Gastrocnemius medialis (tissue), 4 donors: ENCODE results near the gene NPAS3. TPM values are rescaled to one million over a fixed set of nuclear protein-coding genes. Genes with fewer than 3 reads are reported as not detected.

Experiments used
- ATAC-seq, 2 donors: fragments of 150-250 bp; one replicate each; pipeline ENCODE4 v1.9.1; 2016
- DNase-seq, 2 donors: peaks; one replicate each; pipeline ENCODE4 v3.0.0-alpha.2; 2019
- H3K27ac ChIP-seq, 4 donors: fragments of 200-600 bp; sonication (generic); 1 replicate in 1 of 4; 2 replicates in 3 of 4; pipeline ENCODE4 v1.5.1; 2016 to 2018; ENCODE audit warnings: mild to moderate bottlenecking in 2 of 4, moderate library complexity in 1 of 4
- H3K27me3 ChIP-seq, 3 donors: fragments of 200-600 bp; sonication (generic) in 2 of 3; 1 replicate in 1 of 3; 2 replicates in 2 of 3; pipeline versions ENCODE4 v1.5.1 to v1.6.0; 2016 to 2019; ENCODE audit warnings: mild to moderate bottlenecking in 1 of 3, moderate library complexity in 1 of 3
- H3K36me3 ChIP-seq, 2 donors: fragments of 200-600 bp; sonication (generic) in 1 of 2; one replicate each; pipeline ENCODE4 v1.5.1; 2017 to 2018
- H3K4me1 ChIP-seq, 2 donors: fragments of 200-600 bp; sonication (generic) in 1 of 2; one replicate each; pipeline ENCODE4 v1.5.1; 2016 to 2017; ENCODE audit warnings: mild to moderate bottlenecking in 2 of 2
- H3K4me3 ChIP-seq, 4 donors: fragments of 200-600 bp; sonication (generic) in 3 of 4; 1 replicate in 1 of 4; 2 replicates in 3 of 4; pipeline ENCODE4 v1.5.1; 2016 to 2019; ENCODE audit warnings: mild to moderate bottlenecking in 2 of 4
- H3K9me3 ChIP-seq, 3 donors: fragments of 200-600 bp; sonication (generic) in 2 of 3; 1 replicate in 1 of 3; 2 replicates in 2 of 3; pipeline ENCODE4 v1.5.1; 2016 to 2019
- POLR2A ChIP-seq, 2 donors: fragments of 450-650 bp; IDR thresholded peaks; one replicate each; pipeline ENCODE4 v1.6.1; 2017; ENCODE audit warnings: antibody characterized with exemption in 2 of 2, mild to moderate bottlenecking in 2 of 2, moderate library complexity in 2 of 2
- in situ Hi-C, 4 donors: fragments of 200-750 bp; cut with MboI; loops; one replicate each; pipeline versions ENCODE4 v1.15.0 to v1.8.0; 2017; ENCODE audit warnings: low sequenced_read_pairs in 4 of 4
- intact Hi-C: fragments of 100-400 bp; cut with DNase I; formaldehyde crosslinking; loops from one replicate; pipeline ENCODE4 v1.15.1; 2023; ENCODE audit warnings: low total_unique reads
- total RNA-seq, 4 donors: library from RNA; depleted of rRNA; stranded (reverse); fragments of >200 nt; gene quantifications; one replicate each; pipeline versions ENCODE4 v1.1.0 to v1.2.3, GENCODE V29; 2016
- TF ChIP-seq, protein P1 (sequence below), 5 experiments: fragments of 450-650 bp in 3 of 5; fragments of 200-600 bp in 2 of 5; sonication (generic) in 2 of 5; IDR thresholded peaks in 4 of 5; conservative IDR thresholded peaks in 1 of 5; 1 replicate in 4 of 5; 2 replicates in 1 of 5; pipeline ENCODE4 v1.5.1; 2016 to 2019; ENCODE audit warnings: antibody characterized with exemption in 5 of 5, mild to moderate bottlenecking in 3 of 5, moderate library complexity in 3 of 5

Gene NPAS3
- total RNA-seq, 4 donors from 2014 or later, result 0.82 to 1.00 TPM; not detected in 2

DNA sequence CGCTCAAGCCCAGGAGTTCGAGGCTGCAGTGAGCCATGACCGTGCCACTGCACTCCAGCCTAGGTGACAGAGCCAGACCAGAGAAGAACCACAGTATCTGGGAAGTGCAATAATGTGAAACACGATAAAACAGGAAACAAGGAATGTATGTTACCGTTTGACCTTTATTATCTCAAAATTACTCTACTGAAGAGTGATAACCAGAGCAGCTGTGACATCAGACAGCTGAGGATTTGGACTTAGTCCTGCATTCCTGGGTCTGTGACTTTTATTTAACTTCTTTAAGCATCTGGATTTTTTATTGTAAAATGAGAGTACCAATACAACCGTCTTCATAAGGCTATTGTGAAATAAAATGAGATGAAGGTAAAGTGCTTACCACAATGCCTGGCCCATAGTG, 806.5 kb downstream of the NPAS3 start:
- in situ Hi-C loops (no loop called here), intact Hi-C loops (no loop called here)
- TF ChIP-seq POLR2A (IDR thresholded peaks at IDR 0.05), result no peak
- TF ChIP-seq, protein P1, sequence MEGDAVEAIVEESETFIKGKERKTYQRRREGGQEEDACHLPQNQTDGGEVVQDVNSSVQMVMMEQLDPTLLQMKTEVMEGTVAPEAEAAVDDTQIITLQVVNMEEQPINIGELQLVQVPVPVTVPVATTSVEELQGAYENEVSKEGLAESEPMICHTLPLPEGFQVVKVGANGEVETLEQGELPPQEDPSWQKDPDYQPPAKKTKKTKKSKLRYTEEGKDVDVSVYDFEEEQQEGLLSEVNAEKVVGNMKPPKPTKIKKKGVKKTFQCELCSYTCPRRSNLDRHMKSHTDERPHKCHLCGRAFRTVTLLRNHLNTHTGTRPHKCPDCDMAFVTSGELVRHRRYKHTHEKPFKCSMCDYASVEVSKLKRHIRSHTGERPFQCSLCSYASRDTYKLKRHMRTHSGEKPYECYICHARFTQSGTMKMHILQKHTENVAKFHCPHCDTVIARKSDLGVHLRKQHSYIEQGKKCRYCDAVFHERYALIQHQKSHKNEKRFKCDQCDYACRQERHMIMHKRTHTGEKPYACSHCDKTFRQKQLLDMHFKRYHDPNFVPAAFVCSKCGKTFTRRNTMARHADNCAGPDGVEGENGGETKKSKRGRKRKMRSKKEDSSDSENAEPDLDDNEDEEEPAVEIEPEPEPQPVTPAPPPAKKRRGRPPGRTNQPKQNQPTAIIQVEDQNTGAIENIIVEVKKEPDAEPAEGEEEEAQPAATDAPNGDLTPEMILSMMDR (IDR thresholded peaks at IDR 0.05 in 4 of 5, conservative IDR thresholded peaks at IDR 0.05 in 1 of 5), result no peak
- no peaks in the 10 kb centered on the region for H3K9me3 ChIP-seq
- H3K4me3 ChIP-seq, result no peak overlapping the region
- H3K27ac ChIP-seq, result no peak overlapping the region
- no peaks in the 10 kb centered on the region for H3K36me3 ChIP-seq
- DNase-seq (no peak), ATAC-seq (no peak)
- no peaks in the 10 kb centered on the region for H3K4me1 ChIP-seq
- H3K27me3 ChIP-seq, result no peaks in the 10 kb centered on the region

DNA sequence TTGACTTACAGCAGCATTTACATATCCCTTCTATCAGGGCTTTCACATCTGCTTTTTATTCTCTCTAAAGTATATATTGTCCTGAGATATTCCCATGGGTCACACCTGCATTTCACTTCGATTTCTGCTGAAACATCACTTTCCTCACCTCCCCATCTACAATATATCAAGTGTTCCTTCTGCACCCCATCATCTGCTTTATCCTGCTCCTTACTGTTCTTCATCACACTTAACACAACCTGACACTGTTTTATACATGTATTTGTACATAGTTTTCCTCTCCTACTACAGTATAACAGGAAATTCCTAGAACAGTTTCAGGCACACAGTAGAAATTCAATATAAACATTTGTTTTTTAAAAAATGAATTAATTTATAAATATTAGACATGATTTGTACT, 809.1 kb downstream of the NPAS3 start:
- no peaks in the 10 kb centered on the region for H3K27me3 ChIP-seq
- H3K36me3 ChIP-seq, result no peaks in the 10 kb centered on the region
- H3K4me1 ChIP-seq, result no peaks in the 10 kb centered on the region
- ATAC-seq (no peak), DNase-seq (no peak)
- intact Hi-C loops (no loop called here), in situ Hi-C loops (no loop called here)
- H3K27ac ChIP-seq, result no peak overlapping the region
- H3K4me3 ChIP-seq, result no peak overlapping the region
- TF ChIP-seq POLR2A (IDR thresholded peaks at IDR 0.05), result no peak
- TF ChIP-seq, protein P1 (IDR thresholded peaks at IDR 0.05 in 4 of 5, conservative IDR thresholded peaks at IDR 0.05 in 1 of 5), result no peak
- H3K9me3 ChIP-seq, result no peaks in the 10 kb centered on the region

DNA sequence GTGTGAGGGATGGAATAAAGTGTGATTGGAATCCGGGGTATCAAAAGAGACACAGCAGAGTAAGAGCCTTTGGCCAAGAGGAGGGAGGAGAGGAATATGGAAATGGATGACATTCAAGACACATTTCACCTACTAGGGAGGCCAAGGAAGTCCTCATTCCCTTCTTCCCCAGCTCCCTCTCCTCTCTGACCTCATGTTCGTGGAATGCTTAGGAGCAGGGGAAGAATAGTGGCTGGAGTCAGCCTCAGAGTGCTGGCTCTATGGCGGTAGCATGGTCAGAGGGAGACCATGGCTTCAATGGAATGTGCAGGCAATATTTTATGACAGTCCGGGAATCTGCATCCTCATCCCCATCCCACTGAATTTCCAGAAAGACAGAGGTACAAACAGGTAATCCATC, 815.6 kb downstream of the NPAS3 start:
- intact Hi-C loops, result no loop called here
- H3K36me3 ChIP-seq, result no peaks in the 10 kb centered on the region
- in situ Hi-C loops, result no loop called here
- TF ChIP-seq POLR2A (IDR thresholded peaks at IDR 0.05), result no peak
- TF ChIP-seq, protein P1 (IDR thresholded peaks at IDR 0.05 in 4 of 5, conservative IDR thresholded peaks at IDR 0.05 in 1 of 5), result no peak
- DNase-seq (no peak), ATAC-seq (no peak)
- no peak overlapping the region for H3K27ac ChIP-seq
- no peaks in the 10 kb centered on the region for H3K9me3 ChIP-seq
- H3K4me3 ChIP-seq, result no peak overlapping the region
- H3K4me1 ChIP-seq, result no peaks in the 10 kb centered on the region
- H3K27me3 ChIP-seq, result no peaks in the 10 kb centered on the region

DNA sequence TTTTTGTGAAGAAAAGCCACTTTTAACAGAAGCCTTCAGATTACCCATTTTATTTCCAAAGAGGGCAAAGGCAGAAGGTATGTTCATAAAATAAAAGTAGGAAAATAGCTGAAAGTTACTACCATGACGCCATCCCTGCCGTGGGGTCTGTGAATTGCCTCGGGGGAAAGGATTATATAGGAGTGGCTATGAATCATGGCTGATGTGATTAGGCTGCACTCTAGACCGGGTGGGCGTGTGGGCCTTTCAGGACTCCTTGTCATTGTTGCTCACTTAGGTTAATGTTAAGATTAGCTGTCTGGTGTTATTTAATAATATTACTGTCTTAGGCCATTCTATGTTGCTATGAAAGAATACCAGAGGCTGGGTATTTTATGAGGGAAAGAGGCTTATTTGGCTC, 816.7 kb downstream of the NPAS3 start:
- in situ Hi-C loops (no loop called here), intact Hi-C loops (no loop called here)
- ATAC-seq (no peak), DNase-seq (no peak)
- TF ChIP-seq, protein P1 (IDR thresholded peaks at IDR 0.05 in 4 of 5, conservative IDR thresholded peaks at IDR 0.05 in 1 of 5), result no peak
- no peak for TF ChIP-seq POLR2A (IDR thresholded peaks at IDR 0.05)
- Histone ChIP-seq H3K4me3 (no peak overlapping the region), H3K27ac (no peak overlapping the region), H3K36me3 (no peaks in the 10 kb centered on the region), H3K9me3 (no peaks in the 10 kb centered on the region), H3K27me3 (peaks cover 0 to 2% (median 0%) of the 10 kb centered on the region in 3 donors), H3K4me1 (no peaks in the 10 kb centered on the region)

DNA sequence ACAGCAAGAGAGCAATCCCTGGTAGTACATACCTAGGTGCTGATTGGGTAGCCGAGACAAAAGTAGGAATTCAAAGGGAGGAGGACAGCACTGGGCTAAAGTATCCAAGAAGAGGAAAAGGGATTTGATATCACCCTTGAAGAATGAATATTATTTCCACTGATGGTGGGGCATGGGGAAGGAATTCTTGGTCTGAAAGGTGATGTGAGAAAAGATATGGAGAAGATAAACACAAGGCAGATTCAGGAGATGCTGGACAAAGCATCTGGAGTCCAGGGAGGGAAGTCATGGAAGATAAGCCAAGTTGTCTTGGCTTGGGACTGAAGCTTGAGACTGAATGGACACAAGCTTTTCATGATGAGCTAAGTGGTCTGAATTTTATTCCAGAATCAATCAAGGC, 818.2 kb downstream of the NPAS3 start:
- no peaks in the 10 kb centered on the region for H3K9me3 ChIP-seq
- DNase-seq (no peak), ATAC-seq (no peak)
- H3K36me3 ChIP-seq, result no peaks in the 10 kb centered on the region
- no peak overlapping the region for H3K27ac ChIP-seq
- TF ChIP-seq POLR2A (IDR thresholded peaks at IDR 0.05), result no peak
- TF ChIP-seq, protein P1 (IDR thresholded peaks at IDR 0.05 in 4 of 5, conservative IDR thresholded peaks at IDR 0.05 in 1 of 5), result no peak
- H3K4me1 ChIP-seq, result no peaks in the 10 kb centered on the region
- in situ Hi-C loops (no loop called here), intact Hi-C loops (no loop called here)
- H3K27me3 ChIP-seq, result peaks cover 0 to 2% (median 0%) of the 10 kb centered on the region in 3 donors
- H3K4me3 ChIP-seq, result no peak overlapping the region
